ENCODE results near the gene TGM4. TPM values are rescaled to one million over a fixed set of nuclear protein-coding genes. Genes with fewer than 3 reads are reported as not detected.

TGM4 gene
- total and polyA plus RNA-seq, 2 experiments from 2014 or later: not detected

- no peak for ATAC-seq
- Histone ChIP-seq H3K27me3 (ENCODE audit: insufficient read depth) (no peaks in the 10 kb centered on the region), H3K4me3 (no peak overlapping the region), H4K20me1 (replicated peaks; ENCODE audit: insufficient read depth) (peaks cover 2% of the 10 kb centered on the region; the same call in 1 of the 2 replicates), H3K79me2 (replicated peaks; ENCODE audit: insufficient read depth) (no peaks in the 10 kb centered on the region; the same call in 1 of the 2 replicates), H3F3A (replicated peaks; ENCODE audit: low read depth) (no peaks in the 10 kb centered on the region), H3K9me2 (ENCODE audit: insufficient read depth) (no peaks in the 10 kb centered on the region), H3K4me1 (ENCODE audit: insufficient read depth) (no peaks in the 10 kb centered on the region), H3K36me3 (ENCODE audit: insufficient read depth) (no peaks in the 10 kb centered on the region; the same call in 1 of the 2 replicates), H2AFZ (no peak overlapping the region), H3K27ac (ENCODE audit: low read depth) (no peak overlapping the region), H3K4me2 (no peak overlapping the region)
- no peak for DNase-seq (ENCODE audit: low spot score)
- no peaks in the 10 kb centered on the region for H3K4me1 Mint-ChIP-seq
- TF ChIP-seq EZH2 (IDR thresholded peaks at IDR 0.05; ENCODE audit: low read depth, unreplicated experiment): no peak
- TF ChIP-seq ZNF114 (CRISPR knock-in tag; IDR thresholded peaks at IDR 0.05): no peak
- no peak for TF ChIP-seq POLR2AphosphoS5 (IDR thresholded peaks at IDR 0.05; ENCODE audit: low read depth)
- no peak for TF ChIP-seq REST (IDR thresholded peaks at IDR 0.05; ENCODE audit: unreplicated experiment)
- no peak for TF ChIP-seq ZNF331 (CRISPR knock-in tag; IDR thresholded peaks at IDR 0.05; ENCODE audit: low read depth)
- TF ChIP-seq NANOG (IDR thresholded peaks at IDR 0.05; ENCODE audit: borderline replicate concordance): no peak
- TF ChIP-seq ZNF462 (CRISPR knock-in tag; IDR thresholded peaks at IDR 0.05): no peak
- peaks cover 5% of the 10 kb centered on the region for H3K27me3 Mint-ChIP-seq (ENCODE audit: insufficient read depth, low read depth, poor library complexity)
- no peak overlapping the region for H3K4me3 Mint-ChIP-seq
- H3K27ac Mint-ChIP-seq: no peak overlapping the region
- no peaks in the 10 kb centered on the region for H3K9me3 Mint-ChIP-seq
- peaks cover 46% of the 10 kb centered on the region for H3K36me3 Mint-ChIP-seq (ENCODE audit: low read depth)
These were observed 65.2 kb downstream of the TGM4 start for GRCh38 chr3:44939581-44940036.
